Activated CD4-positive, CD25-positive, alpha-beta regulatory T cell treated with anti-CD3 and anti-CD28 coated beads, Interleukin-2, amount 50 U/mL, for 24 hours (primary cell): ENCODE measurements around the gene EFCAB13.
"Not testable (repeated sequence)": the region's sequence is repeated elsewhere in the genome, so short reads cannot be mapped to it uniquely, and the experiment has no call there.

Source experiments
- ATAC-seq, 2 donors: fragments of 150-1000 bp; cut with Tn5 transposase; one replicate each; pipeline ENCODE4 v1.10.0; 2021; ENCODE audit warnings: mild to moderate bottlenecking in 1 of 2, moderate library complexity in 1 of 2

EFCAB13 gene

DNA sequence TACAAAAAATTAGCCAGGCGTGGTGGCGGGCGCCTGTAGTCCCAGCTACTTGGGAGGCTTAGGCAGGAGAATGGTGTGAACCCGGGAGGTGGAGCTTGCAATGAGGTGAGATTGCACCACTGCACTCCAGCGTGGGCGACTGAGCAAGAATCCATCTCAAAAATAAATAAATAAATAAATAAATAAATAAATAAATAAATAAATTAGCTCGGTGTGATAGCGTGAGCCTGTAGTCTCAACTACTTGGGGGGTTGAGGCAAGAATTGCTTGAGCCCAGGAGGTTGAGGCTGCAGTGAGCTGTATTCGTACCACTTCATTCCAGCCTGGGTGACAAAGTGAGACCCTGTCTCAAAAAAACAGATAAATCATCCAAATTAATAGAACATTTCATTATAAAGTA lies 108.5 kb downstream of the EFCAB13 start:
- ATAC-seq, result not testable (repeated sequence)

DNA sequence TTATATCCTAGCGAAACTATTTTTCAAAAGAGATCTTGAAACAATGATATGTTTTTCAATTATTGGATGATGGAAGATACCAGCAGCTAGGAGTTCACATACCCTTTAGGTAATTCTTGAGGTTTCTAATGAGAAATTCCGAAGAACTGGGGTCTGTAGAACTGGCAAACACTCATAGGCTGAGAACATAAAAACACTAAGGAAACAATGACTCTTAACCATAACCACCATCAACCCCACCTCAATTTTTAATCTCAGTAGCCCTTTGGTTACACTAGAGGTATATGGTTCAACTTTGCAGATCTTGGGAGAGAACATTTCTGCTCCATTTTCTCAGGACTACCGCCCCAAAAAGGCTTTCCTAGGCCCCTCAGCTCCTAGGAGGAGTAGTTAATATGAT lies 141.4 kb downstream of the EFCAB13 start:
- no peak for ATAC-seq

DNA sequence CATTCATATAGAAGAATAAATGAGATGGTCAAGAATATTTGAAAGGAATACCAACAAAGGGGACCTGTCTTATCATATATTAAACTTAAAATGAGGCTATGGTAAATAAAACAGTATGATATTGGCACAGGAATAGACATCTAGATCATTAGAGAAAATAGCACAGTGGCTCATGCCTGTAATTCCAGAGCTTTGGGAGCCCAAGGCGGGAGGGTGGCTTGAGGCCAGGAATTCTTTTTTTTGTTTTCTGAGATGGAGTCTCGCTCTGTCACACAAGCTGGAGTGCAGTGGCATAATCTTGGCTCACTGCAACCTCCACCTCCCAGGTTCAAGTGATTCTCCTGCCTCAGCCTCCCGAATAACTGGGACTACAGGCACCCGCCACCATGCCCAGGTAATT lies 143.2 kb downstream of the EFCAB13 start:
- not testable (repeated sequence) for ATAC-seq

DNA sequence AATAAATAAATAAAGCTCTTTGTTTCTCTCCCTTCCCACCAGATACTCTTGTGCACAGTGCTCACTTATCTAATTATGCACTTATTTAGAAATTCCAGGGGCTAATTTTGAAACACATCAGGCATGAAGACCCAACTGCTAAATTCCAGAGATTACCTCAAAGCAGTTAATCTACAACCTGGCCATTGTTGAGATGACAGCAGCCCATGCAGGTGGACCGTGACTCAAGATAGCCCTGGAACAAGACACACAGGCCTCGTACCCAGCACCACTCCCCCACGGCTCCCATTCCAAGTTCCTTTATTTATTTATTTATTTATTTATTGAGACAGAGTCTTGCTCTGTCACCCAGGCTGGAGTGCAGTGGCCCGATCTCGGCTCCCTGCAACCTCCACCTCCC lies 147.1 kb downstream of the EFCAB13 start:
- ATAC-seq, result no peak

DNA sequence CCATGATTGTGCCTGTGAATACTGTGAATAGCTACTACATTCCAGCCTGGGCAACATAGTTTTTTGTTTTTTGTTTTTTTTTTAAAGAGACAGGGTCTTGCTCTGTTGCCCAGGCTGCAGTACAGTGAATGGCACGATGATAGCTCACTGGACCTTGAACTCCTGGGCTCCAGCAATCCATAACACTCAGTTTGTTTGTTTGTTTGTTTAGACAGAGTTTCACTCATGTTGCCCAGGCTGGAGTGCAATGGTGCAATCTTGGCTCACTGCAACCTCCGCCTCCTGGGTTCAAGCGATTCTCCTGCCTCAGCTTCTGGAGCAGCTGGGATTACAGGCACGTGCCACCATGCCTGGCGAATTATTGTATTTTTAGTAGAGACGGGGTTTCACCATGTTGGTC lies 148.3 kb downstream of the EFCAB13 start:
- ATAC-seq, result not testable (repeated sequence)
